ENCODE results near the gene PPP1R1C. TPM values are rescaled to one million over a fixed set of nuclear protein-coding genes. Genes with fewer than 3 reads are reported as not detected.

Gene PPP1R1C
- total and polyA plus RNA-seq, 4 donors = 5.4 to 21.7 (median 11.3) TPM

DNA sequence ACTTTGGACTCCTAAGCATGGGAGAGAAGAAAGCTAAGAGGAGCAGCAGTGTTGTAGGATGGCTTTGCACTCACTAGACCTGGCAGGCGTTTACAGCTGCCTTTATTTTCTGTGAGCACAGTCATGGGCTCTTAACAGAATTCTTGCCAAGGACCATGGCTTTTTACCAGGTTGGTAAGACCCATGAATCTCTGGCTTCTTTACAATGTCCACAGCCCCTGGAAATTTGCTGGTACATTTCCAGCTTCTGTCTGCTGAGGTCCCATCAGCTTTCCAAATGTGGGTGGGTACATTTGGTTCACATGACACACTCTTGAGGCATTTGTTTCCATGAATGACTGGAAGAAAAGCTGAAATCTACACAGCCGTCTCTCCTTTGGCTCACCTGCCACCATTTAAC is 162.7 kb downstream of the PPP1R1C start:
- no peaks in the 10 kb centered on the region for H3K4me1 ChIP-seq (ENCODE audit: control insufficient read depth in 4 of 4, insufficient read depth in 4 of 4, low read length in 3 of 4)
- DNase-seq (ENCODE audit: low spot score) = no peak
- WGBS = 55% methylated on average over 2 of the region's 2 CpGs
- H3K27me3 ChIP-seq (ENCODE audit: control insufficient read depth in 4 of 4, insufficient read depth in 4 of 4, low read length in 3 of 4) = peaks cover 0 to 4% (median 0%) of the 10 kb centered on the region in 4 donors
- TF ChIP-seq, protein P1, sequence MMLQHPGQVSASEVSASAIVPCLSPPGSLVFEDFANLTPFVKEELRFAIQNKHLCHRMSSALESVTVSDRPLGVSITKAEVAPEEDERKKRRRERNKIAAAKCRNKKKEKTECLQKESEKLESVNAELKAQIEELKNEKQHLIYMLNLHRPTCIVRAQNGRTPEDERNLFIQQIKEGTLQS (IDR thresholded peaks at IDR 0.05) = no peak
- TF ChIP-seq EGR1 (IDR thresholded peaks at IDR 0.05; ENCODE audit: low read depth in 2 of 2) (no peak), TAF1 (conservative IDR thresholded peaks at IDR 0.05) (no peak), HNF4A (conservative IDR thresholded peaks at IDR 0.05) (no peak), JUND (IDR thresholded peaks at IDR 0.05) (no peak), SP1 (IDR thresholded peaks at IDR 0.05) (no peak), HNF4G (IDR thresholded peaks at IDR 0.05) (no peak), RXRA (IDR thresholded peaks at IDR 0.05) (no peak), NR2F2 (IDR thresholded peaks at IDR 0.05) (no peak), FOXA1 (IDR thresholded peaks at IDR 0.05) (no peak), RAD21 (IDR thresholded peaks at IDR 0.05) (no peak), GABPA (IDR thresholded peaks at IDR 0.05 in 1 of 2, conservative IDR thresholded peaks at IDR 0.05 in 1 of 2) (no peak), YY1 (IDR thresholded peaks at IDR 0.05) (no peak)
- TF ChIP-seq, protein P2, sequence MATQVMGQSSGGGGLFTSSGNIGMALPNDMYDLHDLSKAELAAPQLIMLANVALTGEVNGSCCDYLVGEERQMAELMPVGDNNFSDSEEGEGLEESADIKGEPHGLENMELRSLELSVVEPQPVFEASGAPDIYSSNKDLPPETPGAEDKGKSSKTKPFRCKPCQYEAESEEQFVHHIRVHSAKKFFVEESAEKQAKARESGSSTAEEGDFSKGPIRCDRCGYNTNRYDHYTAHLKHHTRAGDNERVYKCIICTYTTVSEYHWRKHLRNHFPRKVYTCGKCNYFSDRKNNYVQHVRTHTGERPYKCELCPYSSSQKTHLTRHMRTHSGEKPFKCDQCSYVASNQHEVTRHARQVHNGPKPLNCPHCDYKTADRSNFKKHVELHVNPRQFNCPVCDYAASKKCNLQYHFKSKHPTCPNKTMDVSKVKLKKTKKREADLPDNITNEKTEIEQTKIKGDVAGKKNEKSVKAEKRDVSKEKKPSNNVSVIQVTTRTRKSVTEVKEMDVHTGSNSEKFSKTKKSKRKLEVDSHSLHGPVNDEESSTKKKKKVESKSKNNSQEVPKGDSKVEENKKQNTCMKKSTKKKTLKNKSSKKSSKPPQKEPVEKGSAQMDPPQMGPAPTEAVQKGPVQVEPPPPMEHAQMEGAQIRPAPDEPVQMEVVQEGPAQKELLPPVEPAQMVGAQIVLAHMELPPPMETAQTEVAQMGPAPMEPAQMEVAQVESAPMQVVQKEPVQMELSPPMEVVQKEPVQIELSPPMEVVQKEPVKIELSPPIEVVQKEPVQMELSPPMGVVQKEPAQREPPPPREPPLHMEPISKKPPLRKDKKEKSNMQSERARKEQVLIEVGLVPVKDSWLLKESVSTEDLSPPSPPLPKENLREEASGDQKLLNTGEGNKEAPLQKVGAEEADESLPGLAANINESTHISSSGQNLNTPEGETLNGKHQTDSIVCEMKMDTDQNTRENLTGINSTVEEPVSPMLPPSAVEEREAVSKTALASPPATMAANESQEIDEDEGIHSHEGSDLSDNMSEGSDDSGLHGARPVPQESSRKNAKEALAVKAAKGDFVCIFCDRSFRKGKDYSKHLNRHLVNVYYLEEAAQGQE (IDR thresholded peaks at IDR 0.05) = no peak
- TF ChIP-seq, protein P3, sequence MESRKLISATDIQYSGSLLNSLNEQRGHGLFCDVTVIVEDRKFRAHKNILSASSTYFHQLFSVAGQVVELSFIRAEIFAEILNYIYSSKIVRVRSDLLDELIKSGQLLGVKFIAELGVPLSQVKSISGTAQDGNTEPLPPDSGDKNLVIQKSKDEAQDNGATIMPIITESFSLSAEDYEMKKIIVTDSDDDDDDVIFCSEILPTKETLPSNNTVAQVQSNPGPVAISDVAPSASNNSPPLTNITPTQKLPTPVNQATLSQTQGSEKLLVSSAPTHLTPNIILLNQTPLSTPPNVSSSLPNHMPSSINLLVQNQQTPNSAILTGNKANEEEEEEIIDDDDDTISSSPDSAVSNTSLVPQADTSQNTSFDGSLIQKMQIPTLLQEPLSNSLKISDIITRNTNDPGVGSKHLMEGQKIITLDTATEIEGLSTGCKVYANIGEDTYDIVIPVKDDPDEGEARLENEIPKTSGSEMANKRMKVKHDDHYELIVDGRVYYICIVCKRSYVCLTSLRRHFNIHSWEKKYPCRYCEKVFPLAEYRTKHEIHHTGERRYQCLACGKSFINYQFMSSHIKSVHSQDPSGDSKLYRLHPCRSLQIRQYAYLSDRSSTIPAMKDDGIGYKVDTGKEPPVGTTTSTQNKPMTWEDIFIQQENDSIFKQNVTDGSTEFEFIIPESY (IDR thresholded peaks at IDR 0.05) = no peak
- TF ChIP-seq, protein P4, sequence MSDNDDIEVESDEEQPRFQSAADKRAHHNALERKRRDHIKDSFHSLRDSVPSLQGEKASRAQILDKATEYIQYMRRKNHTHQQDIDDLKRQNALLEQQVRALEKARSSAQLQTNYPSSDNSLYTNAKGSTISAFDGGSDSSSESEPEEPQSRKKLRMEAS (IDR thresholded peaks at IDR 0.05) = no peak
- TF ChIP-seq, protein P5, sequence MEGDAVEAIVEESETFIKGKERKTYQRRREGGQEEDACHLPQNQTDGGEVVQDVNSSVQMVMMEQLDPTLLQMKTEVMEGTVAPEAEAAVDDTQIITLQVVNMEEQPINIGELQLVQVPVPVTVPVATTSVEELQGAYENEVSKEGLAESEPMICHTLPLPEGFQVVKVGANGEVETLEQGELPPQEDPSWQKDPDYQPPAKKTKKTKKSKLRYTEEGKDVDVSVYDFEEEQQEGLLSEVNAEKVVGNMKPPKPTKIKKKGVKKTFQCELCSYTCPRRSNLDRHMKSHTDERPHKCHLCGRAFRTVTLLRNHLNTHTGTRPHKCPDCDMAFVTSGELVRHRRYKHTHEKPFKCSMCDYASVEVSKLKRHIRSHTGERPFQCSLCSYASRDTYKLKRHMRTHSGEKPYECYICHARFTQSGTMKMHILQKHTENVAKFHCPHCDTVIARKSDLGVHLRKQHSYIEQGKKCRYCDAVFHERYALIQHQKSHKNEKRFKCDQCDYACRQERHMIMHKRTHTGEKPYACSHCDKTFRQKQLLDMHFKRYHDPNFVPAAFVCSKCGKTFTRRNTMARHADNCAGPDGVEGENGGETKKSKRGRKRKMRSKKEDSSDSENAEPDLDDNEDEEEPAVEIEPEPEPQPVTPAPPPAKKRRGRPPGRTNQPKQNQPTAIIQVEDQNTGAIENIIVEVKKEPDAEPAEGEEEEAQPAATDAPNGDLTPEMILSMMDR (IDR thresholded peaks at IDR 0.05; ENCODE audit: low read depth, low read length, missing input control) = no peak
- no peaks in the 10 kb centered on the region for H3K9me3 ChIP-seq (ENCODE audit: control insufficient read depth in 4 of 4, low read length in 3 of 4)
- H3K9ac ChIP-seq (ENCODE audit: low read depth in 1 of 2, low read length in 2 of 2) = no peak overlapping the region
- no peak overlapping the region for H3K4me3 ChIP-seq (ENCODE audit: low read depth in 1 of 3, low read length in 3 of 3)
- H3K27ac ChIP-seq (ENCODE audit: low read depth in 1 of 2, low read length in 2 of 2) = no peak overlapping the region
- no peaks in the 10 kb centered on the region for H3K36me3 ChIP-seq (ENCODE audit: control insufficient read depth in 4 of 4, insufficient read depth in 3 of 4, low read depth in 1 of 4, low read length in 3 of 4)

Data from liver (tissue), 9 donors.